ENCODE data around the gene OR52N5. TPM values are rescaled to one million over a fixed set of nuclear protein-coding genes. Genes with fewer than 3 reads are reported as not detected.

Gene OR52N5
- total and polyA plus RNA-seq, 2 of the 13 experiments (the other 11 are each of a cell fraction or from before 2014, with no cell fraction given), result not detected

GRCh38 chr11:5809122-5809519 lies 26.0 kb upstream of the OR52N5 start (continued):
- TF ChIP-seq ZBTB20 (CRISPR knock-in tag; IDR thresholded peaks at IDR 0.05; ENCODE audit: borderline replicate concordance, low read depth), result no peak

- Histone ChIP-seq H3K27ac (ENCODE audit: extremely low read length, insufficient read depth, low read length) (no peak within 1 kb of the TSS), H3K36me3 (replicated peaks in 1 of 2; ENCODE audit: control insufficient read depth in 1 of 2, insufficient read depth in 2 of 2, low read length in 2 of 2) (no peaks in the 10 kb centered on the region), H3K4me1 (ENCODE audit: insufficient read depth, low read length) (peaks cover 18% of the 10 kb centered on the region), H3K9me3 (ENCODE audit: low read length) (no peaks in the 10 kb centered on the region), H3K9ac (ENCODE audit: insufficient read depth, low read depth, low read length) (no peak within 1 kb of the TSS), H3K27me3 (ENCODE audit: control insufficient read depth in 1 of 2, insufficient read depth in 2 of 2, low read length in 2 of 2) (peaks cover 1 to 25% of the 10 kb centered on the region in 2 experiments; a peak in 4 of 5 replicates), H3K4me2 (ENCODE audit: low read depth, low read length) (peak within 1 kb of the TSS; percentile 76), H2AFZ (ENCODE audit: low read length) (peak within 1 kb of the TSS; percentile 71), H3K4me3 (replicated peaks in 1 of 3; ENCODE audit: insufficient read depth in 1 of 3, low read depth in 2 of 3, low read length in 3 of 3) (peak within 1 kb of the TSS in 2 of 3 experiments; percentile 16 to 53; a peak in 3 of 6 replicates), H4K20me1 (ENCODE audit: insufficient read depth, low read length) (no peaks in the 10 kb centered on the region), H3K79me2 (ENCODE audit: insufficient read depth, low read length) (no peaks in the 10 kb centered on the region)
- ChIA-PET CTCF (ENCODE audit: low intra/inter-chr PET ratio, low total read pairs) (interaction anchor here (0.8 to 3.1 kb wide), 6 partner anchors 124 to 684 kb away, joined by 3 to 37 read pairs (median 7); partner anchors contain the start of gene TRIM5), POLR2A (no interaction called here)
- 2% methylated on average over 22 of the region's 24 CpGs for WGBS (ENCODE audit: low lambda C conversion rate)
- peak; percentile 98 for ATAC-seq
- intact Hi-C loops (cut with micrococcal nuclease; ENCODE audit: unreplicated experiment), result loop anchor here (1.0 kb wide), 2 partner anchors 123 to 208 kb away; partner anchors contain the start of gene TRIM5
- FAIRE-seq, result peak; percentile 77
- no TSS peak for BruUV-seq (replicated peaks)
- peak; percentile 63 for DNase-seq (ENCODE audit: low spot score)
- in situ Hi-C loops (cut with HindIII; ENCODE audit: extremely low pct_ligation_motif_present, low pct_unique_long_range_greater_than_20kb), result loop anchor here (5.0 to 10.0 kb wide), 3 partner anchors 124 to 331 kb away; partner anchors contain the start of genes TRIM22 and TRIM5
- TF ChIP-seq ZNF501 (CRISPR knock-in tag; IDR thresholded peaks at IDR 0.05) (0 out of 2 replicates have a peak, but pooled peaks have one; percentile 23), HCFC1 (IDR thresholded peaks at IDR 0.05; ENCODE audit: low read depth, low read length) (no peak), TIGD3 (CRISPR knock-in tag; IDR thresholded peaks at IDR 0.05; ENCODE audit: borderline replicate concordance) (no peak), ZNF180 (CRISPR knock-in tag; IDR thresholded peaks at IDR 0.05; ENCODE audit: borderline replicate concordance, low read depth) (no peak), ZNF816 (CRISPR knock-in tag; IDR thresholded peaks at IDR 0.05; ENCODE audit: borderline replicate concordance) (no peak), SP5 (CRISPR knock-in tag; IDR thresholded peaks at IDR 0.05; ENCODE audit: borderline replicate concordance, low read depth) (no peak), SMC3 (IDR thresholded peaks at IDR 0.05; ENCODE audit: low read length) (peak; percentile 76), RAD21 (CRISPR knock-in tag; IDR thresholded peaks at IDR 0.05) (peak; percentile 77), ZSCAN30 (CRISPR knock-in tag; IDR thresholded peaks at IDR 0.05) (no peak), CTCF (CRISPR knock-in tag; IDR thresholded peaks at IDR 0.05) (peak; percentile 90), RNF2 (conservative IDR thresholded peaks at IDR 0.05; ENCODE audit: low read depth) (0 out of 2 replicates have a peak, but pooled peaks have one; percentile 46), KDM6A (CRISPR knock-in tag; IDR thresholded peaks at IDR 0.05; ENCODE audit: low read depth) (no peak), PHF5A (CRISPR knock-in tag; IDR thresholded peaks at IDR 0.05; ENCODE audit: low read depth, unreplicated experiment) (no peak), ZSCAN9 (CRISPR knock-in tag; IDR thresholded peaks at IDR 0.05; ENCODE audit: borderline replicate concordance) (no peak), ZBTB21 (CRISPR knock-in tag; IDR thresholded peaks at IDR 0.05) (no peak), ZFP91 (CRISPR knock-in tag; IDR thresholded peaks at IDR 0.05; ENCODE audit: borderline replicate concordance) (0 out of 2 replicates have a peak, but pooled peaks have one; percentile 16), SNAPC5 (CRISPR knock-in tag; IDR thresholded peaks at IDR 0.05; ENCODE audit: borderline replicate concordance) (no peak), U2AF1 (optimal IDR thresholded peaks at IDR 0.05; ENCODE audit: low read depth, low read length) (no peak)
Measured at GRCh38 chr11:5808500-5809121, 25.5 kb upstream of the OR52N5 start, which contains the start of gene OR52N2. OR52N2 (plus strand) TSS chr11:5808924; CDS start chr11:5820336, 11,412 bp downstream.
